ENCODE results near the gene OLFM4. TPM values are rescaled to one million over a fixed set of nuclear protein-coding genes. Genes with fewer than 3 reads are reported as not detected.
A peak's percentile ranks its signal among the peaks of the same experiment; 100 is the strongest.

OLFM4 gene
- total and polyA plus RNA-seq, 4 donors: 0.34 to 18.1 (median 3.2) TPM

DNA sequence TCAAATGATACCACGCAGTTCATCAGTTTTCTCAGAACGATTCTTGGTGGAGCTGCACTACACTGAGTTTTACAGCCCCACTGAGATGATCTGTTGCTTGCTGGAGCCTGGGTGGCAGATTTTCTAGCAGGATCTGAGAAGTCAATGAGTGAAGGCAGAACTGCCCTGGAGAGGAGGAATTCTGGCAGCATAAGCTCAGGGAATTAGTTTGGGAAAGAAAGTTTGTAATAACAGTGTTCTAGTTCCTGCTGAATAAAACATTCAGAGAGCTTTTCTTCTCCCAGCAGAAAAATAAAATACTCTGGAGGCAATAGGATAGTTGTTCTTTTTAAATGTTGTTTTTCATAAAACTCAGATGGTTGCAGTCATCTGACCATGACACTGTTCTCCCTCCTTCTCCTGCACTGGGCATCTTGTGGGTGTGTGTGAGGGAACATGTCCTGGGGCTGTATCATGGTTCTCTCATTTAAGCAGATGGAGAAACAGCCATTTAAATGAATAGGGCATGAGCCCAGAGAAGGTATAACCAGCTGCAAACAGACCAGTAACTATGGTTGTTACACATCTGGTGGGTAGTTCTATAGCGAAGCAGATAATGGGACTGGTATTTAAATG, 29.6 kb downstream of the OLFM4 start:
- WGBS, 2 donors: 87 to 92% methylated on average over 3 of the region's 3 CpGs

DNA sequence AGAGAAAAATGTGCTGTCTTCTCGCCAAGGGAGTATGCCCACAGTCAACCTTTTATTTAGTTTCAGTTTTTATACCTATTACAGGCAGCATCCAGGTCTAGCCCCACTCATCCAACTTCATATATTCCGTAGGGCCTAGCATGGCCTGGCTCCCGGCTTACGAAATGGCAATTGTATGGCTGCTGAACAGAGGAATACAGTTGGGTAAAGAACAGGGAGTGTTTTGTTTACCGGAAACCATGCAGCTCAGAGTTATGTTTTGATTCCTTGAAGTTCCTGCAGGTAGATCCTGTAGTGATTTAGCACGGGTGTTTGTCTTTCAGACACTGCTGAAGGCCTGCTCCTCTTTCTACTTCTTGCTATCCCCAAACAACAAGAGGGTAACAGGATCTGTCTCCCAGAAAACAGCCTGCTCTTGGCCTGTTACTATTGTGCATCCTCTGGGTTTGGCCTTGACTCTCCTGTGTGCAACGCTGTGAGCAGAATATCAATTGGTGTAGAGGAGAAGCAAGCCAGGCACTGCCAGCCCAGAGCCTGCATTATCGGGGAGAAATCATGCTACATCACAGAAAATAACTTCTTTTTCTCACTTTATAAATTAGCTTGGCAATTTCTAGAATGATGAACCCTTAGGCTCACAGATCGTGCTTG, 32.4 kb downstream of the OLFM4 start:
- H3K27me3 ChIP-seq (ENCODE audit: control insufficient read depth in 3 of 3, insufficient read depth in 3 of 3, low read length in 2 of 3): peaks cover 0 to 3% (median 0%) of the 10 kb centered on the region in 3 donors
- no peaks in the 10 kb centered on the region for H3K9me3 ChIP-seq (ENCODE audit: control insufficient read depth in 4 of 4, insufficient read depth in 3 of 4, low read length in 3 of 4)
- no peaks in the 10 kb centered on the region for H3K36me3 ChIP-seq (ENCODE audit: control insufficient read depth in 4 of 4, insufficient read depth in 4 of 4, low read length in 4 of 4)
- TF ChIP-seq, protein P1, sequence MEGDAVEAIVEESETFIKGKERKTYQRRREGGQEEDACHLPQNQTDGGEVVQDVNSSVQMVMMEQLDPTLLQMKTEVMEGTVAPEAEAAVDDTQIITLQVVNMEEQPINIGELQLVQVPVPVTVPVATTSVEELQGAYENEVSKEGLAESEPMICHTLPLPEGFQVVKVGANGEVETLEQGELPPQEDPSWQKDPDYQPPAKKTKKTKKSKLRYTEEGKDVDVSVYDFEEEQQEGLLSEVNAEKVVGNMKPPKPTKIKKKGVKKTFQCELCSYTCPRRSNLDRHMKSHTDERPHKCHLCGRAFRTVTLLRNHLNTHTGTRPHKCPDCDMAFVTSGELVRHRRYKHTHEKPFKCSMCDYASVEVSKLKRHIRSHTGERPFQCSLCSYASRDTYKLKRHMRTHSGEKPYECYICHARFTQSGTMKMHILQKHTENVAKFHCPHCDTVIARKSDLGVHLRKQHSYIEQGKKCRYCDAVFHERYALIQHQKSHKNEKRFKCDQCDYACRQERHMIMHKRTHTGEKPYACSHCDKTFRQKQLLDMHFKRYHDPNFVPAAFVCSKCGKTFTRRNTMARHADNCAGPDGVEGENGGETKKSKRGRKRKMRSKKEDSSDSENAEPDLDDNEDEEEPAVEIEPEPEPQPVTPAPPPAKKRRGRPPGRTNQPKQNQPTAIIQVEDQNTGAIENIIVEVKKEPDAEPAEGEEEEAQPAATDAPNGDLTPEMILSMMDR (IDR thresholded peaks at IDR 0.05; ENCODE audit: control extremely low read depth, extremely low read depth): no peak
- H3K4me3 ChIP-seq: no peak overlapping the region
- no peaks in the 10 kb centered on the region for H3K4me1 ChIP-seq (ENCODE audit: control insufficient read depth in 5 of 5, insufficient read depth in 5 of 5, low read length in 5 of 5)
- DNase-seq (no peak), ATAC-seq (ENCODE audit: insufficient read depth, low FRiP score) (no peak)
- H3K9ac ChIP-seq (ENCODE audit: insufficient read depth in 1 of 2, low read length in 2 of 2): no peak overlapping the region
- WGBS, 2 donors: 86% methylated on average over 9 of the region's 9 CpGs
- no peak overlapping the region for H3K27ac ChIP-seq (ENCODE audit: low read depth in 1 of 2, low read length in 1 of 2)

More for the DNA sequence above, 29.6 kb downstream of the OLFM4 start:
- no peak for DNase-seq
- TF ChIP-seq, protein P1 (IDR thresholded peaks at IDR 0.05; ENCODE audit: control extremely low read depth, extremely low read depth): no peak
- H3K27ac ChIP-seq (ENCODE audit: low read depth in 1 of 2, low read length in 1 of 2): no peak overlapping the region
- no peaks in the 10 kb centered on the region for H3K4me1 ChIP-seq (ENCODE audit: control insufficient read depth in 5 of 5, insufficient read depth in 5 of 5, low read length in 5 of 5)
- H3K27me3 ChIP-seq (ENCODE audit: control insufficient read depth in 3 of 3, insufficient read depth in 3 of 3, low read length in 2 of 3): peaks cover 0 to 3% (median 0%) of the 10 kb centered on the region in 3 donors
- no peaks in the 10 kb centered on the region for H3K36me3 ChIP-seq (ENCODE audit: control insufficient read depth in 4 of 4, insufficient read depth in 4 of 4, low read length in 4 of 4)
- H3K9ac ChIP-seq (ENCODE audit: insufficient read depth in 1 of 2, low read length in 2 of 2): no peak overlapping the region
- ATAC-seq (ENCODE audit: insufficient read depth, low FRiP score): no peak
- H3K9me3 ChIP-seq (ENCODE audit: control insufficient read depth in 4 of 4, insufficient read depth in 3 of 4, low read length in 3 of 4): peaks cover 0 to 2% (median 0%) of the 10 kb centered on the region in 4 donors
- no peak overlapping the region for H3K4me3 ChIP-seq

DNA sequence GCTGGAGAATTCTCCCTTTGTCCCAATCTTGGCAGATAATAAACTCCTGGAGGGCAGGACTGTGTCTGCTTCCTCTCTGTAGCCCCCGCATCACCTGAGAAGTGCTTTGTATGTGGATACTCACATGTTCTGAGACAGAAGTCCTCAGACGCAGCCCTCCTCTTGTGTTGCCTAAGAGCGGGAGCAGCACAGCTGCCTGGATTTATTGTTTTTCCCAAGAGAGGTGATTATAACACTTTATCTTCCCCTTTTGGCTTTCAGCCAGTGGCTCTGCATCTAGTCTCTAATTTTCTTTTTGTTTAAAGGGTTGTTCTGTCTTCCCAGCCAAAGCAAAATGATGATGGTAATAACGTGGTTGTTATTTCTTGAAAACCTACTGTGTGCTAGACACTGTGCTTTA, 36.1 kb downstream of the OLFM4 start:
- ATAC-seq (ENCODE audit: insufficient read depth, low FRiP score) (no peak), DNase-seq (peak in 2 of 3 donors; percentile 13 to 31)
- H3K9ac ChIP-seq (ENCODE audit: insufficient read depth in 1 of 2, low read length in 2 of 2): no peak overlapping the region
- no peak overlapping the region for H3K27ac ChIP-seq (ENCODE audit: low read depth in 1 of 2, low read length in 1 of 2)
- H3K27me3 ChIP-seq (ENCODE audit: control insufficient read depth in 3 of 3, insufficient read depth in 3 of 3, low read length in 2 of 3): peaks cover 0 to 4% (median 3%) of the 10 kb centered on the region in 3 donors
- TF ChIP-seq, protein P1 (IDR thresholded peaks at IDR 0.05; ENCODE audit: control extremely low read depth, extremely low read depth): no peak
- H3K36me3 ChIP-seq (ENCODE audit: control insufficient read depth in 4 of 4, insufficient read depth in 4 of 4, low read length in 4 of 4): no peaks in the 10 kb centered on the region
- H3K4me3 ChIP-seq: no peak overlapping the region
- no peaks in the 10 kb centered on the region for H3K4me1 ChIP-seq (ENCODE audit: control insufficient read depth in 5 of 5, insufficient read depth in 5 of 5, low read length in 5 of 5)
- H3K9me3 ChIP-seq (ENCODE audit: control insufficient read depth in 4 of 4, insufficient read depth in 3 of 4, low read length in 3 of 4): no peaks in the 10 kb centered on the region
- WGBS, 2 donors: 54 to 70% methylated on average over 4 of the region's 4 CpGs
